HG03108 (cell line): Measurements from ENCODE around the gene PIK3C2G.

ENCODE experiments used
- ATAC-seq: cut with Tn5 transposase; IDR thresholded peaks from one replicate; pipeline ENCODE4 v1.9.1; 2021; ENCODE audit warnings: moderate library complexity; ENCODE audit not compliant: unreplicated experiment

Gene PIK3C2G

DNA sequence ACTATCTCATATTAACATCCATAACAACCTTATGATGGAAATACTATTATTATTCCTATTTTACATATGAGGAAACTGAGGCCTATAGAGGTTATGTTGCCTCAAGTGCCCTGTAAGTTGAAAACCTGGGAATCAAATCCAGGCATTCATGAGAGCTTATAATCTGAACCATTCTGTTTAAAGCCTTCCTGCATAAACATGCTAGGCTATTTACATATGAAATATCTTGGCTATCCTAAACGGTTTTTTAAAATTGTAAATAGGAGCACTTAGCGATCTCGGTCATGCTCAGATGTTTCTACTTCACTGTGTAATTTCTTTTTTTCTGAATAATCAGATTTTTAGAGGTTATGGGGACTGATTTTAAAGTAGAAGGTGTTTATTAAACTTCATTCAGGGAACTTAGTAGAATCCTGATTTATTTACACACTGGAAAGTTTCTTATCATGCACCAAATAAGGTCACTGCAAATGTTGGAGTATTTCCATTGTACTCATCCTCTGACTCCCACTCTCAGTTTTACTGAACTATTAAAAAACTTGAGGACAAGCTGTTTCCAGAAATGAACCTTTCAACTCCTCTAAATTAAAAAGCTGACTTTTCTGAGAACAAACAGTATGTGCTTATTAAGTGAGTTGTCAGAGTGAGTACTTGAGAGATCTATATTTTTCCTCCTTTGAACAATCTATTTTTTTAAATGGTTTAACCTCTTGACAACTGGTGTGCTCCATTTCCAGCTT lies 141.7 kb downstream of the PIK3C2G start:
- ATAC-seq = no peak

DNA sequence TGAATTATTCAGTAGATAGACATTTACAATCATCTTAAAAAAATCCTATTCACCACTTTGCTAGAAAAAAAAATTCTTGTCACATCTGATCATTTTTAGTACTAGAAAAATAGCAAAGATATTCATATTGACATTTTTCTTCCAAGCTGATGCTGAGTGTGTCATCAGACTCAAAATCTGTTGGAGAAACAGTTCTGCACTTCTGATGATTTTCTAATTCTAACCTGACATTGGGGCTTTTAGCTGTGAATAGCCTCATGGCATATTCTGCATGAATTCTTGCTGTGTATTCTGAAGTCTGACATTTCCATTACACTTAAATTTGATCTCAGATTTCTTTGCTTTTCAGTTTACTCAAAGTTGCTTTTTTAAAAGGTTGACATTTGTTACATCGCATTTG lies 150.1 kb downstream of the PIK3C2G start:
- ATAC-seq = no peak

DNA sequence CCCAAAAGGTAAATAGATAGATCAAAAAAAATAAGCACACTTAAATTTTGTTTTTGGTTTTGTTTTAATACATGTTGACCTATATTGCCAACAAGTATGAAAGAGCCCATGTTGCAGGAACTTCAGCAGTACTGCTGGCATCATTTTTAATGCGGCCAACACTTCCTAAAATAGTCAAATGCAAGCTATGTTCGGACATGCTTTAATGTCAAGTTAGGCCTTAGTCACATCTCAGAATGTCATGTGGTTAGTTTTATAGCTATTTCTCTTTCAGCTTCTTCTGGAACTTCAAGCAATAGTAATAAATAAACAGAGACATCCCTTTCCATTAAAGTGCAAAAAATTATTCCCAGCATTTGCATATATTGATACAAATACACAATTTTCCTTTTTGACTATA lies 153.4 kb downstream of the PIK3C2G start:
- no peak for ATAC-seq

DNA sequence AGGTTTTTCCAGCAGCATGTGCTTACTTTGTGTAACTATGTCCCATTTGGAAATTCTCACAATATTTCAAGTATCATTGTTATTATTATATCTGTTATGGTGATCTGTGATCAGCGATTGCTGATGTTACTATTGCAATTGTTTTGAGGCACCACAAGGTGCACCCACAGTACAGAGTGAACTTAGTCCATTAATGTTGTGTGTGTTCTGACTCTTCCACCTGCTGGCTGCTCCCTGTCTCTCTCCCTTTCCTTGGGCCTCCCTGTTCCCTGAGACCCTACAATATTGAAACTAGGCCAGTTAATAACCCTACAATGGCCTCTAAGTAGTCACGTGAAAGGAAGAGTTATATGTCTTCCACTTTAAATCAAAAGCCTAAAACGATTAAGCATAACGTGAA lies 153.9 kb downstream of the PIK3C2G start:
- no peak for ATAC-seq

DNA sequence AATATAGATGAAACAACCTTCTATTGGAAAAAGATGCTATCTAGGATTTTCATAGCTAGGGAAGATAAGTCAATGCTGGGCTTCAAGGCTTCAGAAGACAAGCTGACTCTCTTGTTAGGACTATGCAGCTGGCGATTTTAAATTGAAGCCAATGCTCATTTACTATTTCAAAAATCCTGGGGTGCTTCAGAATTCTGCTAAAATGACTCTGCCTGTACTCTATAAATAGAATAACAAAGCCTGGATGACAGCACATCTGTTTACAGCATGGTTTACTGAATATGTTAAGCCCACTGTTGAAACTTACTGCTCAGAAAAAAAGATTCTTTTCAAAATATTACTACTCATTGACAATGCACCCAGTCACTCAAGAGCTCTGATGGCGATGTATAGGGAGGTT lies 155.1 kb downstream of the PIK3C2G start:
- no peak for ATAC-seq

DNA sequence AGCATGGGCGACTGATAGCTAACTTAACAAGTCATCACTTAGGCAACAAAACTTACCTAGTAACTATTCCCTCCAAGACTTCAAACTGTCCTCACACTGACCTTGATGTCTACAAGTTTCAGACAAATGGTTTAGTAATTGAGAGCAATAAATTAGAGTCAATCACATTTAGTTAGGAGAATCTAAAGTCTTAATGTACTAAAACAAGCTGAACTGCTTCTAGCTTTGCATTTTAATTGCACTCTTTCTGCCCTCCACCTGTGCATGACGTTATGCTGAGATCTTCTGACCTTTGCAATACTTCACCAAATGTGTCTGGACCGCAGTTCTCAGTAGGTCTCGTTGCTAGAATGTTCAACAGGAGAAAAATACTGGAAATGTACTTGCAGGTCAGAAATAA lies 158.0 kb downstream of the PIK3C2G start:
- no peak for ATAC-seq

DNA sequence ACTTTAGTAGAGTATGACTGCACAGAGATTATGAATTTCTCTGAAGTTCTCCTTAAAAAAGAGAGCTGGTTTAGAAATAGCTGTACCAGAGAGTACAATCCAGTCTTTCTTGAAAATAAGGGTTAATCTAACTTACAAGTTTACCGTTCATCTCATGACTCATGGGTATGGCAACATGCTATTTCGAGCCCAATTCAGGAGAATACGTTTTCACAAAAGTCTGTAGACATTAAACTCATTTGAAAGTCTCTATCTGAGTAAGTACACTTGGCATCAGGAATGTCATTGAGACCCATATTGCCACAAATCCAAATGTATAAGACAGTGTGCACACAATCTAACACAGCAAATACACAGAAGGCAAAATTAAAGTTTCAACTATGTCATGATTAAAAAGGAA lies 160.5 kb downstream of the PIK3C2G start:
- no peak for ATAC-seq

DNA sequence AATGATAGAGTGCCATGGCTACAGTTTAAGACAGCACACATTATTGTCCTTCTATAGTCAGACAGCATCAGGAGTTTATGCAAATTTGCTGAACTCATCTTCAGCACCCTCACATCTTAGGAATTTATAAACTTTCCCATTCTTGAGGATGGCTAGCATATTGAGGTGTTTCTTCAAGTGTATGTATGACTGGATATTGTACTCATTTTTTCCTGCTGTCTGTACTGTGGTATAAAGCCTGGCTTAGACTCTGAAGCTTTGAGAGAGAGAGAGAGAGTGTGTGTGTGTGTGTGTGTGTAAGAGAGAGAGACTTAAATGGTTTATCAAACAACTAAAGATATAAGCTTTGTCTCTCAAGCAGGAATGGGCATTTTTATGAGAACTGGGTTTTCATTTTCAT lies 161.6 kb downstream of the PIK3C2G start:
- ATAC-seq = no peak

DNA sequence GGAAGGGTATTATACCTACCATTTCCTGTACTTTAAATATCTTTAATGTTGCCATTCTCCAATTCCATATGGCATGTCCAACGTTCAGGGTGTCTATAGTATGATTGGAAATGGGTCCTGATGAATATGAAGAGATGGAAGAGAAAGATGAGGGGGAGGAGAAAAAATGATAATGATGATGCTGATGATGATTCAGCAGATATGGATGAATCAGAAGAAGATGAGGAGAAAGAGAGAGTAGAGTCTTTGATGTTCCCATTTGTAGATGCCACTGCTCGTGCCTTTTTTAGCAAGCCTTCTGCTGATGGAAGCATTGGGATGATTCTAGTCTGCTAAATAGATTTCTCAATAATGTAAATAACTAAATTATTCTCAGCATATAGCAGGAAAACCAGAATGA lies 163.5 kb downstream of the PIK3C2G start:
- ATAC-seq = no peak

DNA sequence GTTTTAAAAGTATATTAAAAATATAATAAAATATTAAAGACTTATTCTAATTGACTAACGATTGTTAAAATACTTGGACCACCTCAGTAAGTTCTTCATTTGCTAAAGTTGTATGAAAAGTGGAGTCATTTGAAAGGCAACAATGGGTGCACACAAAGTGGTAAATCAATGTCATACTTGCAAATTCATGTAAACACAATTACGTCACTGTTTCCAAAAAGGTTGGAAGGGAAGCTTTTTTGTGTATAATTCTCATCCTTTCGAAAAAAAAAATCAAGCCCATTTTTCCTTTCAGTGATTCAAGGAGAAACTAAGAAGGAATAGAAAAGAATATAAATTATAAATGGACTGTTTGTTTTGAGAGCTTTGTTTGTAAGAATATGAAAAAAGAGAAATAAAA lies 166.2 kb downstream of the PIK3C2G start:
- no peak for ATAC-seq

DNA sequence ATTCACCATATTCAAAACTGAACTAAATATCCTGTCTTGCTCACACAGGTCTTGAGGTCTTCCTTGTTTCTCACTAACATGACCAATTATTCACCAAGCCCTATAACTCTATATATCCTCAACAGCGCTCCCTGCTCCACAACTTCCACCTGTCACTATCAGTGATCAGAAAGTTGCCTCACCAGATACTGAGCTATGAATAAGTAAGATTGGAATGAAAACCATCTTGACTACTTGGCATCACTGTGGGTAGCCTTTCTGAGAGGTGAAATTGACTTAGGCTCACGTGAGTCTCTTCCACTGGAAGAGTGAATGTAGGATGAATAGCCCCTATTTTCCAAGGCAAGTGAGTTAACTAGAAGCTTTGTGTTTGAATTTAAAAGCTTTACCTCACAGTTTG lies 167.1 kb downstream of the PIK3C2G start:
- no peak for ATAC-seq

DNA sequence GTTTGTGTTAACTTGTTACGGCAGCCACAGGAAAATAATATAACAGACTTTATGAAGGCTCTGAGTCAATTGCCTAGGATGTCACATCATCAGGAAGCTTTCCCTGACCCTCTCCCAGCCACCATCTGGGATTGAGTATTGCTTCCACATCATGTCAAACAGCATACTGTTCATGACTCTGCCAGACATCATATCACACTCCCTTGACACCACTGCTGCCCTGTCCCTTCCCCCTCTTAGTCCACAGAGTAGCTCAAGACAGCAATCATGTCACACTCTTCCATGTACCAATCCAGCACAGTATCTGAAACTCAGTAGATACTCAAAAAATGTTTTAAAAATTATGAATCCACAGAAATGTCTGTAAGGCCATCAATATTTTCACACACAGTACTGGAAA lies 168.0 kb downstream of the PIK3C2G start:
- no peak for ATAC-seq

DNA sequence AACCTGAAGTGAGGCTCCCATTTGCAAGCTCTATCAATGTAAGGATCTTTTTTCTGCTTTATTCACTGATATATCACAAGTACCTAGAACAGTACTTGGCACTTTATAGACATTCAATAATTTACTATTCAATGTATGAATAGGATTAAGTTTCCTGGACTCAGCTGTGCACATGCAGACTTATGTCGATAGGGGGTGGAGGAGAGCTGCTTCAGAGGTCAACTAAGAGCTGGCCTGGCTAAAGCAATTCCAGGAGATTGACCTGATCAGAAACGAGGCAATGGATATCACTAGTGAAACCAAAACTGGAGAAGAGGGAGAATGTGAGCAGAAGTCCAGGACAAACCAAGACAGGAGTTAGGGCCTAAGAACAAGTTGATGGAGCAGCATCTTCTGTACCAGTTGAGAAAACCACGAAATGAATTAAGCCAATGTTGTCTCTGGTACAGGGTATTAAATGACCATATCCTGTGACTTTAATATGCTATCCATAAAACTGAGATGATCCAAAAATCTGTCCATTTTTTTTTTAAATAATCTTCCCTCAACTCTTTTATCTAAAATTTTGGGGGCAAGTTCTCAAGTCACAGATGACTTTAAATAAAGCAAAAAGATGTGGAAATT lies 169.2 kb downstream of the PIK3C2G start:
- ATAC-seq = no peak

DNA sequence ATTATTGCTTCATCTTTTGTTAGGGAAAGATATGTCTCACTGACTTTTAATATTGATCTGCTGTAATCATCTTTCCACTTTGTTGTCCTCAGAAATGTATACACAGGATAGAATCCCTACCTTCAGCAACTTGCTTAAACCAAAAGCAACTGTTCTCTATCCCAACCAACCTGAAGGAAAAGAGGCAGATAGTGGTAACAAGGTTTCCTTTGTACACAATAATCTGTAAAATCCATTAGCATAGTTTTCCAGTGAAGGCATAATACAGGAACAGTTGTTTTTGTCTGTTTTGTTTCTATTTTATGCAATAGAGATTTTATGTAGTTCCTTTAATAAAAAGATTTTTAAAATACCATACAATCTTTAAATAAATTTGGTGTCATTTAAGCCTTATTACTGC lies 170.5 kb downstream of the PIK3C2G start:
- no peak for ATAC-seq

DNA sequence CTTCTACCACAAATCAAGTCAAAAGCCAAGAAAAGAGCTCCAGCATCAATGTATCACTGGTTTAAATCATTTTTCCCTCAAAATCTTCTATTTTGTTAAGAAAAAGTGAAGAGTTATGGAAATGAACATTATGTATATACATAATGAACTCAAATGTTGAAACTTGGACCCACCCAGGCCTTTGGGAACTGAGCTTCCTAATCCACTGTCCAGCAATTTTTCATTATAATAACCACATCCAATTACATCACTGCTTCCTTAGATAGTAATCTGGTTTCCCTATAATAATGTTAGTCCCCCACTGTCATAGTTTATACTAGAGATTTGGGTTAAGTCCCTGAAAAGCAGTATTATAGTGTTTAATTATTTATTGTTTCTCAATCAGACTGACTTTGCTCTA lies 170.9 kb downstream of the PIK3C2G start:
- ATAC-seq = no peak

DNA sequence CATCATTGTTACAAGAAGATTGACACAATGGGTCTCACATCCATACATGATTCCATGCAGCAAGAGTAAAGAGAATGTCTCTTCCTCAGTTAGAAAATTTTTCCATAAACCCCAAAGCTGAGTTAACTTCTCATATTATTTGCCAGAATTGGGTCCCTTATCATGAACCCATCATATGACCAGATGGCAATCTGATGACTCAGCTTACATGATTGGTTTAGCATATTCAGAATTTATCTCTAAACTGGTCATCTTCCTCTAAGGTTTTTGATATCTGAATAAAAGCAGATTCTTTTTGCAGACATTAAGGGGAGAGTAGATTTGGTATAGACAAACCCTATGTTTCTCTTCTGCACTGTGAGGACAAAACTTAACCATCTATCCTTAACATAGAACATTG lies 174.9 kb downstream of the PIK3C2G start:
- ATAC-seq = no peak

DNA sequence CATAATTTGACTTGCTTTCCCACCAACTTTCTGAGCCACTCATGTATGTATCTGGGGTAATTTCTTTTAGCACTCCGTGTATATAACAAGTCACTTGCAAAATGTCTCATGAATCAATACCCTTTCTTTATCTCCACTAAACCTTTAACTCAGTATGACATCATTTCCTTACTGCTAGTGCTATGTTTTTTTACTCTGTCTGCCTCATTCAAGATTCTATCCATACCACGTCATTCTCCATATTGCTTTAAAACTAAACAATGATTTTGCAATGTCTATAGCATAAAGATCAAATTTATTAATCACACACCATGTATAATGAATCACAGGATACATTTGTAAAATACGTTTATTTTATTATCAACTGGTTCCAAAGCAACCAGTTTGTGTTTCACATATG lies 178.2 kb downstream of the PIK3C2G start:
- ATAC-seq = no peak

DNA sequence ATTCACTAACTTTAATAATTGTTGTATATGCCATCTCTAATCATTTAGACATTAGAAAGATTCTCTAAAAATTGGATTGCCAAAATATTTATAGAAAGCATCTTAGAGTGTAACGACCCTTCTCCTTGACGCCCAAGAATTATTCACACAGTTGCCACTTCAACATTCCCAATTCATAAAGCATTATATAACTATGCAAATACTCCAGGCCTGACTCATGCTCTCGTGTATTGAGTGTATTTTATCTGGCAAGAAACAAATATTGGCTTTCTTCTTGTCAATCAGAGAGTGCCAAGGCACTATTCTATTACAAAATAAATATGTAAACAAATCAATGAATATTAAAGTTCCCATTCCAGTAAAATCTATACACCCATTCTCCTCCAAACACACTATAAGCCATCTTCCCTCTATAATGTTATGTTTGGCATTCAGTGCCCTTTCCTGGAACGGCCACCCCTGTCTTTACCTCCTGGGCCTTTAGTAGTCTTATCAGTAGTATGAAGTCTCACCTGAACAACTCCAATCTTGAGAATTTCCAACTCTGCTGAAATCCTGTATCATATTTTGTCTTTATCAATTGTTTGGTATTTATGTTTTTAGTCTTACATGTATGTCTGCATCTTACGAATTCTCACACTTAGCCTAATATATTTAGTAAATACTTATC lies 182.6 kb downstream of the PIK3C2G start:
- no peak for ATAC-seq

DNA sequence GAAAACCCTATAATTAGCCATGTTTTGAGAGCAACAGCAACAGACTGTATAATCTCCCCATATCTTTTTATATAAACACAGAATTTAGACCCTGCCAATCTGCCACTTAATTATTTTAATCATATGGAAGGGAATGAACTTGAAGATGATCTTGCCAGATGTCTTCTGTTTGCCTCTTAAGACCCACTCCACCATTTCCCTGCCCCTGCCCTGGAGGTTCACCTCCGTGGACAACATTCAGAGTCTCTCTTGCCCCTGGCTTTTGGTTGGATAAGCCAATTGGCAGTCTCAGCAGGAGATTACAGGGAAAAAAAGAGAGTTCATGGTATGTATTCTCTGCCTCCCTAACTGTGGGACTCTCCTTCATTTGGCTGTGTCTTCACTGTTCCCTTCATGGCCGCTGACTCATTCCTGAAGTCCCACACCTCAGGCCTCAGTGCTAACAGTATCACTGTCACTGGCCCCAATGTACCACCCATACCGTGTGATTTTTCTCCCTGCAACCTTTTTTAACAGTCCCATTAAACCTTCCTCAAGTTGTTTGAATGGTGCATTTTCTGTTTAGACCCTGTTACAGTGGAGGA lies 184.8 kb downstream of the PIK3C2G start:
- ATAC-seq = no peak

DNA sequence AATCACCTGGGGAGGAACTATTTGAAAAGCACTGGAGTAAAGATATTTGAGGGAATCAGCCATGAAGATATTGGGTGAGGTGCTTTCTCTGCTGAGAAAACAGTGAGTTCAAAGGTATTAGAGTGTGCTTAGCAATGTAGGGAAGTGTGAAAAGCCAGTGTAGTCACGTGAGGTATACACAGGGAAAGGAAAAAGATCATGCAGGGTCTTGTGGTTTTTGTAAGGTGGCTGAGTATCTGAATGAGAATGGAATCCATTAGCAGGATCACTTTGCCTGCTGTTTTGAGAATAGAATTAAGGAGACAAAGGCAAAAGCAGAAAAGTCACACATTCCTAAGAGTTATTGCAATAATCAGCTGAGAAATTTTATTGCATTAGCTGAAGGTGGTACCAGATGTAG lies 193.0 kb downstream of the PIK3C2G start:
- no peak for ATAC-seq

DNA sequence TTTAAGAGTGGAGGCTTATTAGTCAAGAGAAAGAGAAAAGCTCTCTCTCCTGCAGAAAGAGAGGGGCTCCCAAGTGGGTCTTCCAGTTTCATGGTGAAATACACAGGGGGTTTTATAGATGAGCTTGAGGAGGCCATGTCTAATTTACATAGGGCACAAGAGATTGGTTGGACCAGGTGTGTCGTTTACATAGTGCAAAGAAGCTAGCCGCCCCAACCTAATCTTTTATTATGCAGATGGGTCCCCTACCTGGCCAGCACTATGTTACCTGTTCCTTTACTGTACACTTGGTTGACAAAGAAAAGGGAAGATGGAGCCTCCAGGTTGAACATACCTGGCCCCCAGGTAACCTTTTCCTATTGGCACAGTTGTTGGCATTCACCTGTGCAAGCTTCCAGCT lies 195.0 kb downstream of the PIK3C2G start:
- no peak for ATAC-seq

DNA sequence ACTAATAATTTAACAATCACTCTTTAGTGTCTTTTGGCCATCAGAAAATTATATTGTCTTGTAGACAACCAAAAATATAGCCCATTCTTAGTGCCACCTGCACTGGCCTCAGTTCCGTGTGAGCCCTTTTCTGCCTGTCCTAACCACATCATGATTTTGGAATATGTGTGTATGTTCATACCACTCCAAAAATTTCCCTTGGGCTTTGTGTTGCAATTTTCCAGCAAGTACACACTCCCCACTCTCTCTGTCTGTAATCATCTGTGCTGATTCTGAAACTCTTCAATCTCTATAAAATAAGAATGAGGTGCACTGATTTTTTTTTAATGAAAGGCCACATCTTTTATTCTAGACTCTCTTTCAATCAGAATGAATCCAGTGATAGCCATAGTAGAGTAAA lies 196.0 kb downstream of the PIK3C2G start:
- ATAC-seq = no peak
